Kasumi-1 (cell line): ENCODE measurements around the gene MFSD2B.
"Not testable (repeated sequence)": the region's sequence is repeated elsewhere in the genome, so short reads cannot be mapped to it uniquely, and the experiment has no call there.

Experiments
- DNase-seq, 2 experiments: peaks; one replicate each; lab custom pipeline; 2025; lab: John Stamatoyannopoulos, UW

Gene MFSD2B

GRCh38 chr2:24018241-24018640, 8.4 kb downstream of the MFSD2B start:
- no peak for DNase-seq

DNA sequence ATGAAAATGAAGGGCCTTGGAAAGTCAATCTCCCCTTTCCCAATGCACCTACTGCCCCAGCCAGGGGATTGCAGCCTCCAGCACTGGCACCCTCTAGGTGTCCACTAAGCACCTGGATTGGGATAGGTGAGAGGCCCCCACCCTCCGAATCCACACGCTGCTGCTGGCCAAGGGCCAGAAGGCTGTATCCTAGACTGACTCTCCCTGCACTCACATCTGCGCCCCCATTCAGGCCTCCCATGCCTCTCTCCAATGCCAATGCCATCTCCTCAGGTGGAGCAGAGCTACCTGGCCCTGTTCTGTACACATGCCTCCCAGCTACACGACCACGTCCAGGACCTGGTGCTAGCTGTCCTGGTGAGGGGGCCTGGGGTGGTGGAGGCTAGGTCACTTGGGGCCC, 9.8 kb downstream of the MFSD2B start:
- no peak for DNase-seq

DNA sequence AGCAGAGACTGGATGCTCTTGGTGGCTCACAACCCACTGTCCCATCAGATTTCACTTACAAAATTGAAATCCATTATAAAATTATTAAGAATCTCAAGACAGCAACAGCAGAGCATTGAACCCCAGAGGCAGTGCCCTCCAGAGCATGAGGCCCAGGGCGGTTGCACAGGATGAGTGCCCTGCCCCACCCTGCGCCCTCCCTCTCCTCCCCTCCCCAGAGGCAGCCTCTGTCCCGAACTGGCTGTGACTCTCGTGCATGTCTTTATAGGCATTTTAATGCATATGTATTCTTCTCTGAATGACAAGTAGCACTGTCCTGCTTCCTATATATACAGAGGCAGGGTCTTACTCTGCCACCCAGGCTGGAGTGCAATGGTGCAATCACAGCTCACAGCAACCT, 10.4 kb downstream of the MFSD2B start:
- DNase-seq: no peak

DNA sequence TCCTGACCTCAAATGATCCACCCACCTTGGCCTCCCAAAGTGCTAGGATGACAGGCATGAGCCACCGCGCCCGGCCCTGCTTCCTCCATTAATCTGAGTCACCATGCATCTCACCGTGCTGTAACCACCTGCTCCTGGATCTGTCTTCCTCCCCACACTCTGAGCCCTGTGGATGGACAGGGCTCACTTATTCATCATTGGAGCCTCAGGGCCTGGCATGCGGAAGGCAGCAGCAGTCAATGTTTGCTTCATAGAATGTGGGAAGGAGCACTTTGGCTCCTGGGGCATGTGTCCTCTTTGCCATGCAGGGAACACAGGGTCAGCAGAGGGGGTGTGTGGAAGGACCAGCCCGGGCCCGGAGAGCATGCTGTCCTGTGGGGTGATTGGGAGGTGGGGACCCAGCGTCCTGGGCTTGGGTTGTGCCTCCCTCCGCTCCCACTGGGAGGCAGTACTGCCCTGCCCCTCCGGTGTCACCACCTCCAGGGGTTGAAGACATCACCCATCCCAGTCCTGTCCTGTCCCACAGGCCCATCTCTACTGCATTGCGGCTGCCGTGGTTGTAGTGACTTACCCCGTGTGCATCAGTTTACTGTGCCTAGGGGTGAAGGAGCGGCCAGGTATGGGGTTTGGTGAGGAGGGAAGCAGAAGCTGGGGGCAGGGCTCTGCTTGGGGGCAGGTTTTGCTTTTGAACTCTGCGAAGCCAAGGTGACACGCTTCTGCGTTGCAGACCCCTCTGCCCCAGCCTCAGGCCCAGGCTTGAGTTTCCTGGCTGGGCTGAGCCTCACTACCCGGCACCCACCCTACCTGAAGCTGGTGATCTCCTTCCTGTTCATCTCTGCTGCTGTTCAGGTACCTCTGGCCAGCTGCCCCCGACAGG, 11.5 kb downstream of the MFSD2B start:
- peak; percentile 37 to 48 for DNase-seq

GRCh38 chr2:24022324-24022974, 12.6 kb downstream of the MFSD2B start:
- DNase-seq: no peak

- DNase-seq: no peak
These were observed 13.2 kb downstream of the MFSD2B start for GRCh38 chr2:24022975-24023575.

DNA sequence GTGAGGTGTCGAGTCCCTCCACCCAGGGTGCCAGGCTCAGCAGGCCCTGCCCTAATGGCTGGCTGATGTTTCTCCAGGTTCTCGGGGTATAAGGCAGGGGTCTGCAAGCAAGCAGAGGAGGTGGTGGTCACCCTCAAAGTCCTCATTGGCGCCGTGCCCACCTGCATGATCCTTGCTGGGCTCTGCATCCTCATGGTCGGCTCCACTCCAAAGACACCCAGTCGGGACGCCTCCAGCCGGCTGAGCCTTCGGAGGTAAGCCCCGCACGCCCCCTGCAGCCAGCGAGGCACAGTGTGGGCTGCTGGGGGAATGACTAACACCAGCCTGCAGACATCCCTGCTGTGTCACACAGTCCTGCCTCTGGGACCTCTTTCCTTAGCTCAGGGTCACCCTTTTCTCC, 14.1 kb downstream of the MFSD2B start:
- no peak for DNase-seq

GRCh38 chr2:24024996-24025663, 15.2 kb downstream of the MFSD2B start:
- no peak for DNase-seq

- DNase-seq: no peak
These were observed 16.3 kb downstream of the MFSD2B start for GRCh38 chr2:24026233-24026632.

- DNase-seq: no peak
These were observed 29.1 kb downstream of the MFSD2B start for GRCh38 chr2:24038786-24039499.

DNA sequence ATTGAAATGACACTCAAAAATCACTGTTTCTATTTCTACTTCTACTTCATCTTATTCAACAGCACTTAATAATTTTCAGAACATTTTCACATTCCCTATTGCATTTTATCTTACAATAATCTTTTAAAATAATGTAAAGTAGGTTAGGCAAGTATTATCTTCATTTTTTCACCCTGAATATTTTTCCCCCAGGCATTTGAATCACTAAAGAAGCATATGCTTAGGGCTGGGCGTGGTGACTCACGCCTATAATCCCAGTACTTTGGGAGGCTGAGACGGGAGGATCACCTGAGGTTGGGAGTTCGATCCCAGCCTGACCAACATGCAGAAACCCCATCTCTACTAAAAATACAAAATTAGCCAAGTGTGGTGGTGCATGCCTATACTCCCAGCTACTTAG, 30.6 kb downstream of the MFSD2B start:
- no peak for DNase-seq

- not testable (repeated sequence) for DNase-seq
These were observed 33.2 kb downstream of the MFSD2B start for GRCh38 chr2:24043133-24043532.

- no peak for DNase-seq
These were observed 35.9 kb downstream of the MFSD2B start for GRCh38 chr2:24045511-24046508.

DNA sequence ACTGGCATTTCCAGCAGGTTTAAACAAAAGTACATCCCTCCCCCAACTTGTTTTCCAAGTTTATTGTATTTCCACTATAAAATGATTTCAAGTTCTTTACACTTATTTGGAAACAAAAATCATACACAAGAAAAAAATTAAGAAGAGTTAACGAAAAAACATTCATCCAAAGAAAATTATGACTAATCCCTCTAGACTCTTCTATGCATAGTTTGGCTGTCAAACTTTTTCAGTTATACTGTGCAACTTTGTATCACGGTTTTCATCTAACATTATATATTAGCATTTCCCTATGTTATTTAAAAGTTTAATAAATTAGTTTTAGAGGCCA, 36.7 kb downstream of the MFSD2B start:
- no peak for DNase-seq

DNA sequence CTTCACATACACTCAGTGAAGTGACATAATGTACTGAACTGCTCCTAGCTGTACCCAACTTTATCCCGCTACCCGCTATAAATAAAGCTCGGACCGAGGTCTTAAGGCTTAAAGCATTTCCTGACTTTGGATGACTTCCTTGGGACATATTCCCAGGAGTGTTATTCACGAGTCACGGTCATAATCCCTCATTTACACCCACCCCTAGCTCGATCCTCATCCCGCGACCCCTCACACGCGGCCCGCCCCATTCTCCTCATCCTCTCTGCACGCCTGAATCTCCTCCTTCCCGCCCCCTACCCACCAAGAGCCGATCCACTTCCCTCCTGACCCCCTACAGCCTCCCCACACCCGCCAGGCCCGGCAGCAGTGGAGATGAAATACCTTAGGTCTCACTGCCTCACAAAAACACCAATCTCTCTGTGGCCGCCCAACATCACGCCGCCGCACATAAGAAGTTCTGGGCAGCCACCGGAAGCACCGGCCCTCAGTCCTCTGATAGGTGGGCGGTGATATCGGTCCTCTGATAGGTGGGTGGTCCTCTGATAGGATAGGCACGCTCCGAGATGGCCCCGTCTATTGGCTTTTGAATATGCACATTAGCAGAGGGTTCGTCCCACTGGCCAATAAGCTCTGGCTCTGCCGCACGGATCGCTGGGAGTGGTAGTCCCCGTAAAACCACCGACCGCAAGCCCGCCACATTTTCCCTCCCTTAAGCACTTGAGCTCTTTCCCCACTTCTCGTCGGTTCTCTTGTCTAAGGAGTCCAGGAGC, 37.2 kb downstream of the MFSD2B start, which contains the start of gene WDCP:
TSS of gene WDCP (minus strand) at position 462 of the 773 bp plus-strand sequence. CDS start 7,897 bp downstream, outside the sequence.
- DNase-seq: peak; percentile 99

- DNase-seq: no peak
These were observed 37.8 kb downstream of the MFSD2B start for GRCh38 chr2:24047703-24048033.

- DNase-seq: no peak
These were observed 39.0 kb downstream of the MFSD2B start for GRCh38 chr2:24048769-24049484.

- no peak for DNase-seq
These were observed 39.7 kb downstream of the MFSD2B start, which contains the start of gene FKBP1B for GRCh38 chr2:24049485-24050021. TSS of gene FKBP1B (plus strand) at chr2:24049741. CDS start at chr2:24049850, 109 bp downstream.
